Endothelial cell of umbilical vein (primary cell): ENCODE data around the gene OSBPL9. TPM values are rescaled to one million over a fixed set of nuclear protein-coding genes. Genes with fewer than 3 reads are reported as not detected.

ENCODE experiments used
- BruUV-seq: library from RNA; stranded (reverse); fragments of 400-500 nt; replicated peaks from 2 replicates; lab custom pipeline; 2021; lab: Mats Ljungman, UMichigan
- CTCF ChIA-PET: fragments of 300-600, 350-600 bp; sonication (Branson Sonifier 250); formaldehyde crosslinking; loops from one replicate; lab custom pipeline; 2021; ENCODE audit warnings: antibody characterized with exemption, inconsistent platforms; lab: Charles Lee
- POLR2A ChIA-PET: fragments of 300-600, 350-600 bp; sonication (Branson Sonifier 250); formaldehyde crosslinking; loops from one replicate; lab custom pipeline; 2021; ENCODE audit warnings: antibody characterized with exemption, inconsistent platforms; lab: Charles Lee
- DNase-seq: peaks from one replicate; pipeline ENCODE4 v3.0.0-alpha.2; 2011; ENCODE audit warnings: low read depth, low spot score
- FAIRE-seq: peaks from 2 replicates; lab custom pipeline; 2011; peaks lifted over from hg19 to GRCh38; lab: Jason Lieb, UNC
- H2AFZ ChIP-seq: 2 replicates; pipeline ENCODE4 v1.6.0; 2012; ENCODE audit warnings: low read depth, low read length, control low read depth, inconsistent platforms
- H3K27ac ChIP-seq: 2 replicates; pipeline ENCODE4 v1.5.1; 2011; ENCODE audit warnings: low read depth, mild to moderate bottlenecking, control low read depth, low read length, moderate library complexity; ENCODE audit not compliant: insufficient read depth
- H3K27me3 ChIP-seq, 2 experiments: 2 replicates each; pipeline versions ENCODE4 v1.6.0 to v1.6.1; 2011; ENCODE audit warnings: low read length in 2 of 2, mixed read lengths in 1 of 2; ENCODE audit not compliant: control insufficient read depth in 2 of 2, insufficient read depth in 2 of 2
- H3K36me3 ChIP-seq, 2 experiments: 2 replicates in 1 of 2; 3 replicates in 1 of 2; pipeline ENCODE4 v1.5.1; 2011; ENCODE audit warnings: low read length in 2 of 2, mild to moderate bottlenecking in 1 of 2, moderate library complexity in 1 of 2; ENCODE audit not compliant: control insufficient read depth in 2 of 2, insufficient read depth in 2 of 2; ENCODE audit errors: extremely low read depth in 1 of 2
- H3K4me1 ChIP-seq: 3 replicates; pipeline ENCODE4 v1.5.1; 2011; ENCODE audit warnings: mild to moderate bottlenecking, low read length; ENCODE audit not compliant: control insufficient read depth, insufficient read depth; ENCODE audit errors: extremely low read depth
- H3K4me2 ChIP-seq: 2 replicates; pipeline ENCODE4 v1.6.1; 2011; ENCODE audit warnings: low read length, control low read depth, mixed read lengths; ENCODE audit not compliant: insufficient read depth
- H3K4me3 ChIP-seq, 3 experiments: fragments of 200-600 bp in 1 of 3; sonication (generic), shearing (Covaris generic) in 1 of 3; replicated peaks in 1 of 3; 2 replicates each; pipeline ENCODE4 v1.5.1; 2011 to 2016; ENCODE audit warnings: control low read depth in 3 of 3, low read length in 3 of 3, mild to moderate bottlenecking in 2 of 3, inconsistent platforms in 1 of 3, low read depth in 1 of 3, moderate library complexity in 1 of 3; ENCODE audit not compliant: insufficient read depth in 1 of 3
- H3K79me2 ChIP-seq: 2 replicates; pipeline ENCODE4 v1.6.0; 2012; ENCODE audit warnings: low read length, inconsistent platforms; ENCODE audit not compliant: control insufficient read depth, insufficient read depth
- H3K9ac ChIP-seq: replicated peaks from 2 replicates; pipeline ENCODE3; 2011; ENCODE audit warnings: low read length, control low read depth; ENCODE audit not compliant: insufficient read depth; ENCODE audit errors: extremely low read depth
- H3K9me1 ChIP-seq: replicated peaks from 3 replicates; pipeline ENCODE4 v1.6.0; 2011; ENCODE audit warnings: mild to moderate bottlenecking, low read length; ENCODE audit not compliant: control insufficient read depth, insufficient read depth; ENCODE audit errors: extremely low read depth
- H3K9me3 ChIP-seq: replicated peaks from 2 replicates; pipeline ENCODE4 v1.5.1; 2012; ENCODE audit warnings: low read length, inconsistent platforms; ENCODE audit not compliant: control insufficient read depth, insufficient read depth
- H4K20me1 ChIP-seq: replicated peaks from 2 replicates; pipeline ENCODE3; 2011; ENCODE audit warnings: mild to moderate bottlenecking, low read length; ENCODE audit not compliant: control insufficient read depth, insufficient read depth; ENCODE audit errors: extremely low read depth
- EZH2 ChIP-seq: IDR thresholded peaks from 2 replicates; pipeline ENCODE4 v1.6.1; 2012; ENCODE audit warnings: borderline replicate concordance, low read depth, mild to moderate bottlenecking, moderate library complexity, low read length, inconsistent platforms; ENCODE audit not compliant: severe bottlenecking
- FOS ChIP-seq: IDR thresholded peaks from 2 replicates; pipeline ENCODE4 v1.6.1; 2011; ENCODE audit warnings: mild to moderate bottlenecking, low read length, moderate library complexity, borderline replicate concordance; ENCODE audit not compliant: insufficient read depth
- GATA2 ChIP-seq: IDR thresholded peaks from 2 replicates; pipeline ENCODE4 v1.7.0; 2011; ENCODE audit warnings: low read depth, mild to moderate bottlenecking, moderate library complexity, mixed read lengths, low read length; ENCODE audit not compliant: insufficient read length, insufficient read depth
- JUN ChIP-seq: IDR thresholded peaks from 2 replicates; pipeline ENCODE4 v1.6.1; 2011; ENCODE audit warnings: borderline replicate concordance, low read depth; ENCODE audit not compliant: insufficient read length, insufficient read depth
- MYC ChIP-seq: IDR thresholded peaks from one replicate; pipeline ENCODE4 v1.6.1; 2011; ENCODE audit warnings: mild to moderate bottlenecking, low read depth, low read length
- POLR2A ChIP-seq: IDR thresholded peaks from 2 replicates; pipeline ENCODE4 v1.6.1; 2012; ENCODE audit warnings: low read depth, mild to moderate bottlenecking, control low read depth, low read length
- POLR2AphosphoS5 ChIP-seq: IDR thresholded peaks from 2 replicates; pipeline ENCODE4 v1.6.1; 2012; ENCODE audit warnings: low read depth, mild to moderate bottlenecking, control low read depth, low read length, moderate library complexity; ENCODE audit not compliant: insufficient read depth
- dilution Hi-C: fragments of 300-500 bp; cut with MboI; formaldehyde crosslinking; loops from one replicate; pipeline ENCODE4 v1.15.0; 2019; ENCODE audit warnings: low sequenced_read_pairs; ENCODE audit not compliant: extremely low pct_ligation_motif_present
- intact Hi-C: fragments of 100-400 bp; cut with micrococcal nuclease; formaldehyde crosslinking; loops from one replicate; pipeline ENCODE4 v1.10.0; 2022
- polyA plus RNA-seq, 4 experiments: library from polyadenylated mRNA; depleted of rRNA in 3 of 4; stranded (reverse) in 3 of 4; unstranded in 1 of 4; fragments of >200 nt; gene quantifications; 2 replicates each; pipeline versions ENCODE4 v1.2.1 to v1.2.3, GENCODE V29; 2011 to 2012; ENCODE audit warnings: missing spikeins in 1 of 4
- total RNA-seq: library from RNA; stranded (reverse); gene quantifications from 2 replicates; pipeline ENCODE4 v1.2.3, GENCODE V29; 2021
- TF ChIP-seq, protein P1 (sequence below), 2 donors: IDR thresholded peaks; 1 replicate in 1 of 2; 2 replicates in 1 of 2; pipeline ENCODE4 v1.5.1; 2011; ENCODE audit warnings: low read length in 2 of 2, mild to moderate bottlenecking in 2 of 2, moderate library complexity in 2 of 2, control low read depth in 1 of 2, inconsistent platforms in 1 of 2, low read depth in 1 of 2; ENCODE audit not compliant: insufficient read depth in 1 of 2; ENCODE audit errors: extremely low read depth in 1 of 2
- TF ChIP-seq, protein P2 (sequence below): IDR thresholded peaks from 2 replicates; pipeline ENCODE4 v1.6.1; 2011; ENCODE audit not compliant: insufficient read depth, insufficient read length

The OSBPL9 gene
- total and polyA plus RNA-seq, 2 donors (not counting 3 experiments of a cell fraction or from before 2014, with no cell fraction given): 46.2 to 80.3 TPM

DNA sequence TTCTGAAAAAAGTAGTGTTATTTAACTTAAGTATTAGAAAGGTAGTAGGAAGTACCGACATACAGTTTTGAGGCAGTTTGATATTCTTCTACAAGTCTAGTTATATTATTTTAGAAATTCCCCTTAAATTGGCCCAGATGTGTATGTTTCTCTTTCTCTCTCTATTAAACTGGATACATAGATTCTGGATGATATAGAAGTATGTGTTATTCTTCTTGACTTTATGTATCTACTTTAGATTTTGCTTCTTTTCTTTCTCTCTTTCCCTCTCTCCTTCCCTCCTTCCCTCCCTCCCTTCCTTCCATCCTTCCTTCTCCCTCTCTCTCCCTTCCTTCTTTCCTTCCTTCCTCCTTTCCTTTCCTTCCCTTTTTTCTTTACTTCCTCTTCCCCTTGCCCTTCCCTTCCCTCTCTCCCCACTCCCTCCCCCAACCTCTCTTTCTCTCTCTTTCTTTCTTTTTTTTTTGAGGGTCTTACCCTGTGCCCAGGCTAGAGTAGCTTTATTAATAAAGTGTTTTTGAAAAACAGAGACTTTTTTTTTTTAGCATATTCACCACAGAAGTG is 124.3 kb downstream of the OSBPL9 start:
- intact Hi-C loops (no loop called here), dilution Hi-C loops (no loop called here)
- DNase-seq (no peak), FAIRE-seq (no peak)
- Histone ChIP-seq H4K20me1 (no peaks in the 10 kb centered on the region), H2AFZ (no peak overlapping the region), H3K79me2 (peaks cover 24% of the 10 kb centered on the region), H3K9me1 (no peaks in the 10 kb centered on the region), H3K4me1 (peaks cover 31% of the 10 kb centered on the region), H3K4me3 (no peak overlapping the region), H3K27ac (no peak overlapping the region), H3K9me3 (no peaks in the 10 kb centered on the region), H3K36me3 (no peaks in the 10 kb centered on the region), H3K9ac (no peak overlapping the region), H3K27me3 (no peaks in the 10 kb centered on the region), H3K4me2 (peak overlapping the region; percentile 49)
- CTCF ChIA-PET: interaction anchor here (0.9 to 2.2 kb wide), 4 partner anchors 8 to 64 kb away, joined by 3 to 10 read pairs (median 6); no protein-coding TSS in a partner anchor
- TF ChIP-seq MYC (no peak), EZH2 (no peak), FOS (no peak), GATA2 (no peak), POLR2A (no peak), JUN (no peak), POLR2AphosphoS5 (no peak)
- TF ChIP-seq, protein P1, sequence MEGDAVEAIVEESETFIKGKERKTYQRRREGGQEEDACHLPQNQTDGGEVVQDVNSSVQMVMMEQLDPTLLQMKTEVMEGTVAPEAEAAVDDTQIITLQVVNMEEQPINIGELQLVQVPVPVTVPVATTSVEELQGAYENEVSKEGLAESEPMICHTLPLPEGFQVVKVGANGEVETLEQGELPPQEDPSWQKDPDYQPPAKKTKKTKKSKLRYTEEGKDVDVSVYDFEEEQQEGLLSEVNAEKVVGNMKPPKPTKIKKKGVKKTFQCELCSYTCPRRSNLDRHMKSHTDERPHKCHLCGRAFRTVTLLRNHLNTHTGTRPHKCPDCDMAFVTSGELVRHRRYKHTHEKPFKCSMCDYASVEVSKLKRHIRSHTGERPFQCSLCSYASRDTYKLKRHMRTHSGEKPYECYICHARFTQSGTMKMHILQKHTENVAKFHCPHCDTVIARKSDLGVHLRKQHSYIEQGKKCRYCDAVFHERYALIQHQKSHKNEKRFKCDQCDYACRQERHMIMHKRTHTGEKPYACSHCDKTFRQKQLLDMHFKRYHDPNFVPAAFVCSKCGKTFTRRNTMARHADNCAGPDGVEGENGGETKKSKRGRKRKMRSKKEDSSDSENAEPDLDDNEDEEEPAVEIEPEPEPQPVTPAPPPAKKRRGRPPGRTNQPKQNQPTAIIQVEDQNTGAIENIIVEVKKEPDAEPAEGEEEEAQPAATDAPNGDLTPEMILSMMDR (IDR thresholded peaks at IDR 0.05; ENCODE audit: extremely low read depth in 1 of 2, insufficient read depth in 1 of 2, low read depth in 1 of 2, low read length in 2 of 2): no peak
- TF ChIP-seq, protein P2, sequence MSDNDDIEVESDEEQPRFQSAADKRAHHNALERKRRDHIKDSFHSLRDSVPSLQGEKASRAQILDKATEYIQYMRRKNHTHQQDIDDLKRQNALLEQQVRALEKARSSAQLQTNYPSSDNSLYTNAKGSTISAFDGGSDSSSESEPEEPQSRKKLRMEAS: no peak
- BruUV-seq: no TSS peak
- POLR2A ChIA-PET: interaction anchor here (1.2 kb wide), 1 partner anchor 11 kb away, joined by 3 read pairs; no protein-coding TSS in a partner anchor
